ENCODE results near the gene IGF2BP2.

DNA sequence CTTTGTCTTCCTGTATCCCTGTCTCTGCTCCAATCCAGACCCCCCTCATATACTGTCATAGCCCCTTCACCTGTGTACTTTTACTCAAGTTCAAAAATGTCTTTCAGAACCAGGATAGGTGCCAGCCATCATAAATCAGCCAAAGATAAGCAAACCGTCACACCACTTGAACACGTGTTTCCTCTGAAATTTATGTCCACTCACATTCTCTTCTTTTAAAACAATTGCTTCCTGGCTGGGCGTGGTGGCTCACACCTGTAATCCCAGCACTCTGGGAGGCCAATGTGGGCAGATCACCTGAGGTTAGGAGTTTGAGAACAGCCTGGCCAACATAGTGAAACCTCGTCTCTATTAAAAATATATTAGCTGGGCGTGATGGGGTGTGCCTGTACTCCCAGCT, 74.1 kb downstream of the IGF2BP2 start:
- TF ChIP-seq, protein P1, sequence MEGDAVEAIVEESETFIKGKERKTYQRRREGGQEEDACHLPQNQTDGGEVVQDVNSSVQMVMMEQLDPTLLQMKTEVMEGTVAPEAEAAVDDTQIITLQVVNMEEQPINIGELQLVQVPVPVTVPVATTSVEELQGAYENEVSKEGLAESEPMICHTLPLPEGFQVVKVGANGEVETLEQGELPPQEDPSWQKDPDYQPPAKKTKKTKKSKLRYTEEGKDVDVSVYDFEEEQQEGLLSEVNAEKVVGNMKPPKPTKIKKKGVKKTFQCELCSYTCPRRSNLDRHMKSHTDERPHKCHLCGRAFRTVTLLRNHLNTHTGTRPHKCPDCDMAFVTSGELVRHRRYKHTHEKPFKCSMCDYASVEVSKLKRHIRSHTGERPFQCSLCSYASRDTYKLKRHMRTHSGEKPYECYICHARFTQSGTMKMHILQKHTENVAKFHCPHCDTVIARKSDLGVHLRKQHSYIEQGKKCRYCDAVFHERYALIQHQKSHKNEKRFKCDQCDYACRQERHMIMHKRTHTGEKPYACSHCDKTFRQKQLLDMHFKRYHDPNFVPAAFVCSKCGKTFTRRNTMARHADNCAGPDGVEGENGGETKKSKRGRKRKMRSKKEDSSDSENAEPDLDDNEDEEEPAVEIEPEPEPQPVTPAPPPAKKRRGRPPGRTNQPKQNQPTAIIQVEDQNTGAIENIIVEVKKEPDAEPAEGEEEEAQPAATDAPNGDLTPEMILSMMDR (IDR thresholded peaks at IDR 0.05 in 2 of 3, conservative IDR thresholded peaks at IDR 0.05 in 1 of 3; ENCODE audit: borderline replicate concordance in 1 of 3, insufficient read depth in 1 of 3, low read depth in 2 of 3, low read length in 2 of 3), result no peak
- TF ChIP-seq POLR2A (IDR thresholded peaks at IDR 0.05; ENCODE audit: borderline replicate concordance, extremely low read depth, insufficient read depth, insufficient read length), result no peak
- TF ChIP-seq, protein P2, sequence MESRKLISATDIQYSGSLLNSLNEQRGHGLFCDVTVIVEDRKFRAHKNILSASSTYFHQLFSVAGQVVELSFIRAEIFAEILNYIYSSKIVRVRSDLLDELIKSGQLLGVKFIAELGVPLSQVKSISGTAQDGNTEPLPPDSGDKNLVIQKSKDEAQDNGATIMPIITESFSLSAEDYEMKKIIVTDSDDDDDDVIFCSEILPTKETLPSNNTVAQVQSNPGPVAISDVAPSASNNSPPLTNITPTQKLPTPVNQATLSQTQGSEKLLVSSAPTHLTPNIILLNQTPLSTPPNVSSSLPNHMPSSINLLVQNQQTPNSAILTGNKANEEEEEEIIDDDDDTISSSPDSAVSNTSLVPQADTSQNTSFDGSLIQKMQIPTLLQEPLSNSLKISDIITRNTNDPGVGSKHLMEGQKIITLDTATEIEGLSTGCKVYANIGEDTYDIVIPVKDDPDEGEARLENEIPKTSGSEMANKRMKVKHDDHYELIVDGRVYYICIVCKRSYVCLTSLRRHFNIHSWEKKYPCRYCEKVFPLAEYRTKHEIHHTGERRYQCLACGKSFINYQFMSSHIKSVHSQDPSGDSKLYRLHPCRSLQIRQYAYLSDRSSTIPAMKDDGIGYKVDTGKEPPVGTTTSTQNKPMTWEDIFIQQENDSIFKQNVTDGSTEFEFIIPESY (IDR thresholded peaks at IDR 0.05; ENCODE audit: extremely low read depth, insufficient replicate concordance, low read length), result no peak
- TF ChIP-seq JUND (IDR thresholded peaks at IDR 0.05), result no peak
- TF ChIP-seq, protein P3, sequence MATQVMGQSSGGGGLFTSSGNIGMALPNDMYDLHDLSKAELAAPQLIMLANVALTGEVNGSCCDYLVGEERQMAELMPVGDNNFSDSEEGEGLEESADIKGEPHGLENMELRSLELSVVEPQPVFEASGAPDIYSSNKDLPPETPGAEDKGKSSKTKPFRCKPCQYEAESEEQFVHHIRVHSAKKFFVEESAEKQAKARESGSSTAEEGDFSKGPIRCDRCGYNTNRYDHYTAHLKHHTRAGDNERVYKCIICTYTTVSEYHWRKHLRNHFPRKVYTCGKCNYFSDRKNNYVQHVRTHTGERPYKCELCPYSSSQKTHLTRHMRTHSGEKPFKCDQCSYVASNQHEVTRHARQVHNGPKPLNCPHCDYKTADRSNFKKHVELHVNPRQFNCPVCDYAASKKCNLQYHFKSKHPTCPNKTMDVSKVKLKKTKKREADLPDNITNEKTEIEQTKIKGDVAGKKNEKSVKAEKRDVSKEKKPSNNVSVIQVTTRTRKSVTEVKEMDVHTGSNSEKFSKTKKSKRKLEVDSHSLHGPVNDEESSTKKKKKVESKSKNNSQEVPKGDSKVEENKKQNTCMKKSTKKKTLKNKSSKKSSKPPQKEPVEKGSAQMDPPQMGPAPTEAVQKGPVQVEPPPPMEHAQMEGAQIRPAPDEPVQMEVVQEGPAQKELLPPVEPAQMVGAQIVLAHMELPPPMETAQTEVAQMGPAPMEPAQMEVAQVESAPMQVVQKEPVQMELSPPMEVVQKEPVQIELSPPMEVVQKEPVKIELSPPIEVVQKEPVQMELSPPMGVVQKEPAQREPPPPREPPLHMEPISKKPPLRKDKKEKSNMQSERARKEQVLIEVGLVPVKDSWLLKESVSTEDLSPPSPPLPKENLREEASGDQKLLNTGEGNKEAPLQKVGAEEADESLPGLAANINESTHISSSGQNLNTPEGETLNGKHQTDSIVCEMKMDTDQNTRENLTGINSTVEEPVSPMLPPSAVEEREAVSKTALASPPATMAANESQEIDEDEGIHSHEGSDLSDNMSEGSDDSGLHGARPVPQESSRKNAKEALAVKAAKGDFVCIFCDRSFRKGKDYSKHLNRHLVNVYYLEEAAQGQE (IDR thresholded peaks at IDR 0.05; ENCODE audit: low read depth), result no peak
- TF ChIP-seq SP1 (IDR thresholded peaks at IDR 0.05; ENCODE audit: low read depth), result no peak
- TF ChIP-seq, protein P4, sequence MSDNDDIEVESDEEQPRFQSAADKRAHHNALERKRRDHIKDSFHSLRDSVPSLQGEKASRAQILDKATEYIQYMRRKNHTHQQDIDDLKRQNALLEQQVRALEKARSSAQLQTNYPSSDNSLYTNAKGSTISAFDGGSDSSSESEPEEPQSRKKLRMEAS (IDR thresholded peaks at IDR 0.05), result no peak

Data from HCT116 (cell line).